WERI-Rb-1 (cell line): ENCODE results near the gene SLC13A3.

Source experiments
- DNase-seq: peaks from one replicate; pipeline ENCODE4 v3.0.0-alpha.2; 2020
- H3K27ac ChIP-seq: fragments of 250-450 bp; sonication (Bioruptor Pico); 2 replicates; pipeline ENCODE4 v1.5.1; 2020; ENCODE audit warnings: mild to moderate bottlenecking, moderate library complexity
- H3K27me3 ChIP-seq: fragments of 250-450 bp; sonication (Bioruptor Pico); 2 replicates; pipeline ENCODE4 v1.5.1; 2021; ENCODE audit warnings: mild to moderate bottlenecking, low read depth, moderate library complexity; ENCODE audit not compliant: insufficient read depth, severe bottlenecking
- H3K36me3 ChIP-seq: fragments of 250-450 bp; sonication (Bioruptor Pico); 2 replicates; pipeline ENCODE4 v1.5.1; 2020; ENCODE audit warnings: mild to moderate bottlenecking, moderate library complexity
- H3K4me3 ChIP-seq: 2 replicates; pipeline ENCODE4 v1.5.1; 2011; ENCODE audit warnings: low read depth, mild to moderate bottlenecking, control low read depth, low read length
- H3K9me3 ChIP-seq: fragments of 250-450 bp; sonication (Bioruptor Pico); 2 replicates; pipeline ENCODE4 v1.5.1; 2021; ENCODE audit warnings: mild to moderate bottlenecking, moderate library complexity; ENCODE audit not compliant: severe bottlenecking
- CTCF ChIP-seq: IDR thresholded peaks from 2 replicates; pipeline ENCODE4 v1.5.1; 2011; ENCODE audit warnings: low read depth, mild to moderate bottlenecking, control low read depth, inconsistent platforms, low read length

Gene SLC13A3

DNA sequence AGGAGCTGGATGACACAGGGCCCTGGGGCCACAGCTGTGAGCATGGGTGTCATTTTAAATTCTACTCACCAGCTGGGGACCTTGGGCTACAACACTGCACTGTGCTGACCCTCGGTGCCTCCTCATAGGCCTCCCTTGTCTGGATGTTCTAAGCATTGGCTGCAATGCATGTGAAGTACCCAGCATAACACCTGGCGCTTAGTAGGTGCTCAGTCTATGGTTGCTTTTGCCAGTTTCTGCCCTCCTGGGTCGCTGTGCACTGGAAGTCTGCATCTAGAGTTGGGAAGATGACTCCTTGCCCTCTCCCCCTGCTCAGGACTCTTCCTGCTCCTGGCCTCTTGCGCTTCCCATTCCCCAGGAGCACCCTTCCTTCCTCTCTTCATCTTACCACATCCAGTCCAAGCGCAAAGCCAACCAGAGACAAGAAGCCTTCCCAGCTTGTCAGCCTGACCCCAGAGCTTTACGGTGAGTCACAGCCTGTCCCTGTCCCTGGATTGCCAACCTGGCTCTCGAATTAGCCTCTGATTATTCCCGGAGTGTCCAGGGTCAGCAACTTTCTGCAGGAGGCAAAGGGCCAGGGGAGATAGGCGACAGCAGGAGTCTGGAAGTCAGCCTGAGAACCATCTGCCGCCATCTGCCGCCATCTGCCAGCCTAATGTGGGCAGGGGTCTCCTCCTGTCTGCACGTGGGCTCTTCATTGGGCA is 8.8 kb downstream of the SLC13A3 start:
- Histone ChIP-seq H3K36me3 (no peaks in the 10 kb centered on the region), H3K4me3 (no peak overlapping the region), H3K27me3 (no peaks in the 10 kb centered on the region), H3K9me3 (no peaks in the 10 kb centered on the region), H3K27ac (peak overlapping the region; percentile 58)
- DNase-seq = peak; percentile 87
- no peak for TF ChIP-seq CTCF

DNA sequence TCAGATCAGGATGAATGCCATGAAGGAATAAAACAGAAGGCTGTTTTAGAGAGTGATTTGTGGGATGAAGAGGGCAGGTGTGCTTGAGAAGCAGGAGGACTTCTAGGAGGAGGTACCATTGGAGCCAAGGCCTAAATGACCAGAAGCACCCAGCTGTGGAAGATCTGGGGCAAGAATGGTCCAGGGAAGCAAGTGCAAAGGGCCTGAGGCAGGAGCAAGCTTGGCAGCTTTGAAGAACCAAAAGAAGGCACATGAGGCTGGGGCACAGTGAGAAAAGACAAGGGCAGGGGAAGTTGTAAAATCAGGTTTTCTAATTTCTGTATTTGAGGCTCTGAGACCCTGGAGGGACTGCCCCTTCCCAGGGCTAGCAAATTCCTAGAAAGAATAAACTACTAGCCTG is 9.8 kb downstream of the SLC13A3 start:
- Histone ChIP-seq H3K27me3 (no peaks in the 10 kb centered on the region), H3K4me3 (no peak overlapping the region), H3K9me3 (no peaks in the 10 kb centered on the region), H3K27ac (no peak overlapping the region; the same call in 1 of the 2 replicates), H3K36me3 (no peaks in the 10 kb centered on the region)
- TF ChIP-seq CTCF = no peak
- no peak for DNase-seq

DNA sequence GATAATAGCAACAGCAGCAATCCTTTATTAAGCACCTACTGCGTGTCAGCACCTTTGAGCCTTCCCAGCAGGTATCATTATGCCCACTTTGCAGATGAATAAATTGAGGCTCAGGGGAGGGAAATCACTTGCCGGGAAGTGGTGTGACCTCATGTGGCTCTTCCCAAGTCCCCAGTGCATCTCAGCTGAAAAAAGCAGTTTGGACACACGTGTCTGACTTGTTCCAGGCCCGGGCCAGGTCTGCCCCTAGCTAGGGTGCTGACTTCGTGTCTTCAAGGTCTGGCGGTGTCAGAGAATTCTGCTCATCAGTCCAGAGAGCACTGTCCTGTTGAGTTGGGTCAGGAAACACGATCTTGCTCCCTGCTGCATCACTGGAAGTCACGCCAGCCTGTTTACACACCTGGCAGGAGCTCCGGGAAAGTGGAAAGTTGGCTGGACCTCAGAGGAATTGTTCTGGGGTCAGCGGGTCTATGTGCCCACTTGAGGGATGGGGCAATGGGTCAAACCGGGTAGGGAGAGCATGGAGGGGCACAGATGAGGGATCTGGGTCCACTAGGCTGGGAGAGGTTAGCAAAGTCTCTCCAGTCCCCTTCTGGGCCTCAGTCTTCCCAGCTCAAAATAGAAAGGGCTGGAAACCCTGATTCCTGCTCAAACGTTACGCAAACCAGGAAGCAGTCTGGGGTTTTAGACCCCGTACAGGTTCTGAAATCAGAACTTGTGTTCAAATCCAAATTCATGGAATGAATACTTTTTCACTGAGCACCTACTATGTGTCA is 10.5 kb downstream of the SLC13A3 start:
- no peak for TF ChIP-seq CTCF
- no peaks in the 10 kb centered on the region for H3K27me3 ChIP-seq
- no peaks in the 10 kb centered on the region for H3K9me3 ChIP-seq
- H3K27ac ChIP-seq = no peak overlapping the region
- no peak overlapping the region for H3K4me3 ChIP-seq
- no peak for DNase-seq
- H3K36me3 ChIP-seq = no peaks in the 10 kb centered on the region

DNA sequence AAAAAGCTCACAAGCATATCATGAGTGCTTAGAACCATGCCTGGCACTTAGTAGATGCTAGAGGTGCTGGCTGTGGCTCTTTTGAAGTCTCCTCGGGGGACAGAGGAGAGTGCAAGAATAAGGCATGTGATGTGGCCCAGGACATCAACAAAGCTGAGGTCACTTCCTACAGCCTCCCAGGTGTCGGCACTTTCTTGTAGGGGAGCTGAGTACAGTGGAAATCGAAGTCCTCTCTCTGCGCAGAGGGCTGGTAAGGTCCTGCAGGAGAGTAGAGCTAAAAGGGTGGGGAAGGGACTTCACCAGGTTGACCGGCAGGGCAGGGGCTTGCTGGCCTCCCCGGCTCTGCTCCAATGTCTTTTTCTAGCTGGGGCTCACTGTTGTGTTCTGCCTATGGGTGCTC is 11.2 kb downstream of the SLC13A3 start:
- no peaks in the 10 kb centered on the region for H3K9me3 ChIP-seq
- no peak for DNase-seq
- no peaks in the 10 kb centered on the region for H3K27me3 ChIP-seq
- no peak overlapping the region for H3K27ac ChIP-seq
- H3K4me3 ChIP-seq = no peak overlapping the region
- H3K36me3 ChIP-seq = no peaks in the 10 kb centered on the region
- no peak for TF ChIP-seq CTCF

DNA sequence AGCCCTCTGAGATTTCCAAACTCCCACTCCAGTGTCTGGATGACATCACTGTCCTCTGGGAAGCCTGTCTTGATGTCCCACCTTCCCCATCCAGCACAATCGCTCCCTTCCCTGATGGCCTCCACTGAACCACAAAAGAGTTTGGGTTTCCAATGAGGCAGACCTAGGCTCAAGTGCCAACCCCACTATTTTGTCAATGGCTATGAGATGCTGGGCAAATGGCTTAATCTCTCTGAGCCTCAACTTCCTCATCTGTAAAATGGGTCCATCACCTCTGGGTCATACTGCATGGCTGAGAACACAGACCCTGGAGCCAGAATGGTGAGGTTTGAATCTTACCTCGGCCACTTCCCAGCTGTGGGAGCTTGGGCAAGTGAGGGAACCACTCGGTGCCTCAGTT is 11.7 kb downstream of the SLC13A3 start:
- Histone ChIP-seq H3K27me3 (no peaks in the 10 kb centered on the region), H3K27ac (no peak overlapping the region)

More for the DNA sequence above, 11.7 kb downstream of the SLC13A3 start:
- no peak for TF ChIP-seq CTCF
- Histone ChIP-seq H3K4me3 (no peak overlapping the region), H3K36me3 (no peaks in the 10 kb centered on the region), H3K9me3 (no peaks in the 10 kb centered on the region)
- DNase-seq = no peak
